Measurements from ENCODE around the gene FAM184A. TPM values are rescaled to one million over a fixed set of nuclear protein-coding genes. Genes with fewer than 3 reads are reported as not detected.

The FAM184A gene
- total RNA-seq, 1 donor from 2014 or later, result 15.9 TPM

GRCh38 chr6:118959903-118960302, 118.6 kb downstream of the FAM184A start:
- ATAC-seq (peak; percentile 79 to 93), DNase-seq (no peak)
- H3K4me3 ChIP-seq, result no peak overlapping the region
- H3K9me3 ChIP-seq, result no peaks in the 10 kb centered on the region
- H3K36me3 ChIP-seq, result peaks cover 2% of the 10 kb centered on the region
- no peak overlapping the region for H3K27ac ChIP-seq
- intact Hi-C loops (cut with DNase I), result loop anchor here (10.0 kb wide), 1 partner anchor 155 kb away; no protein-coding TSS in a partner anchor
- H3K27me3 ChIP-seq (ENCODE audit: low read depth), result no peaks in the 10 kb centered on the region
- no peaks in the 10 kb centered on the region for H3K4me1 ChIP-seq
- no peak for TF ChIP-seq CTCF (IDR thresholded peaks at IDR 0.05)

- intact Hi-C loops (cut with DNase I), result no loop called here
- no peaks in the 10 kb centered on the region for H3K9me3 ChIP-seq
- H3K4me1 ChIP-seq, result no peaks in the 10 kb centered on the region
- no peak for ATAC-seq
- no peak overlapping the region for H3K27ac ChIP-seq
- no peaks in the 10 kb centered on the region for H3K27me3 ChIP-seq (ENCODE audit: low read depth)
- TF ChIP-seq CTCF (IDR thresholded peaks at IDR 0.05), result no peak
- no peaks in the 10 kb centered on the region for H3K36me3 ChIP-seq
- no peak overlapping the region for H3K4me3 ChIP-seq
- no peak for DNase-seq
These were observed 125.1 kb downstream of the FAM184A start for GRCh38 chr6:118953391-118953790.

- no peaks in the 10 kb centered on the region for H3K4me1 ChIP-seq
- DNase-seq (no peak), ATAC-seq (no peak)
- H3K27me3 ChIP-seq (ENCODE audit: low read depth), result no peaks in the 10 kb centered on the region
- no peak overlapping the region for H3K27ac ChIP-seq
- intact Hi-C loops (cut with DNase I), result no loop called here
- no peak for TF ChIP-seq CTCF (IDR thresholded peaks at IDR 0.05)
- H3K36me3 ChIP-seq, result no peaks in the 10 kb centered on the region
- H3K4me3 ChIP-seq, result no peak overlapping the region
- H3K9me3 ChIP-seq, result no peaks in the 10 kb centered on the region
These were observed 125.8 kb downstream of the FAM184A start for GRCh38 chr6:118952683-118953082.

- intact Hi-C loops (cut with DNase I), result no loop called here
- Histone ChIP-seq H3K4me3 (no peak overlapping the region), H3K4me1 (no peaks in the 10 kb centered on the region), H3K36me3 (no peaks in the 10 kb centered on the region), H3K27ac (no peak overlapping the region), H3K9me3 (peaks cover 5% of the 10 kb centered on the region), H3K27me3 (ENCODE audit: low read depth) (no peaks in the 10 kb centered on the region)
- ATAC-seq (no peak), DNase-seq (no peak)
- no peak for TF ChIP-seq CTCF (IDR thresholded peaks at IDR 0.05)
These were observed 133.2 kb downstream of the FAM184A start for GRCh38 chr6:118945217-118945616.

GRCh38 chr6:118940770-118941169, 137.7 kb downstream of the FAM184A start:
- Histone ChIP-seq H3K27ac (no peak overlapping the region), H3K36me3 (no peaks in the 10 kb centered on the region), H3K27me3 (ENCODE audit: low read depth) (no peaks in the 10 kb centered on the region), H3K4me3 (no peak overlapping the region), H3K4me1 (no peaks in the 10 kb centered on the region), H3K9me3 (peaks cover 5% of the 10 kb centered on the region)
- TF ChIP-seq CTCF (IDR thresholded peaks at IDR 0.05), result no peak
- DNase-seq (no peak), ATAC-seq (peak; percentile 26 to 57)
- intact Hi-C loops (cut with DNase I), result no loop called here

- no peak overlapping the region for H3K27ac ChIP-seq
- no peaks in the 10 kb centered on the region for H3K4me1 ChIP-seq
- no peak for ATAC-seq
- intact Hi-C loops (cut with DNase I), result no loop called here
- DNase-seq, result no peak
- H3K36me3 ChIP-seq, result no peaks in the 10 kb centered on the region
- no peak overlapping the region for H3K4me3 ChIP-seq
- no peak for TF ChIP-seq CTCF (IDR thresholded peaks at IDR 0.05)
- no peaks in the 10 kb centered on the region for H3K9me3 ChIP-seq
- no peaks in the 10 kb centered on the region for H3K27me3 ChIP-seq (ENCODE audit: low read depth)
These were observed 138.8 kb downstream of the FAM184A start for GRCh38 chr6:118939683-118940082.

All from lower lobe of right lung (tissue), 2 donors.